Adrenal gland (tissue), 12 donors: ENCODE measurements around the gene ZFP36L1. TPM values are rescaled to one million over a fixed set of nuclear protein-coding genes. Genes with fewer than 3 reads are reported as not detected.
A peak's percentile ranks its signal among the peaks of the same experiment; 100 is the strongest.

Source experiments
- DNase-seq, 7 donors: peaks; one replicate each; pipeline ENCODE4 v3.0.0-alpha.2; 2019 to 2020
- H3K27ac ChIP-seq, 5 donors: fragments of 200-600 bp; sonication (generic) in 4 of 5; 1 replicate in 3 of 5; 2 replicates in 2 of 5; pipeline versions ENCODE4 v1.5.1 to v1.8.0; 2016 to 2020; ENCODE audit warnings: mild to moderate bottlenecking in 1 of 5
- H3K27me3 ChIP-seq: fragments of 200-600 bp; 2 replicates; pipeline ENCODE4 v1.8.0; 2021
- H3K36me3 ChIP-seq, 2 donors: fragments of 200-600 bp; replicated peaks in 1 of 2; 1 replicate in 1 of 2; 2 replicates in 1 of 2; pipeline versions ENCODE4 v1.5.1 to v1.8.0; 2018 to 2022
- H3K4me1 ChIP-seq, 2 donors: fragments of 200-600 bp; replicated peaks in 1 of 2; 1 replicate in 1 of 2; 2 replicates in 1 of 2; pipeline versions ENCODE4 v1.5.1 to v1.8.0; 2018 to 2021
- H3K4me3 ChIP-seq, 4 donors: fragments of 200-600 bp; sonication (generic) in 3 of 4; one replicate each; pipeline ENCODE4 v1.5.1; 2016 to 2018
- H3K9me3 ChIP-seq, 3 donors: fragments of 200-600 bp; sonication (generic) in 1 of 3; replicated peaks in 1 of 3; 1 replicate in 2 of 3; 2 replicates in 1 of 3; pipeline versions ENCODE4 v1.5.1 to v1.8.0; 2016 to 2021
- POLR2A ChIP-seq, 2 donors: fragments of 450-650 bp; IDR thresholded peaks; one replicate each; pipeline ENCODE4 v1.6.1; 2017; ENCODE audit warnings: antibody characterized with exemption in 2 of 2, mild to moderate bottlenecking in 2 of 2, moderate library complexity in 1 of 2
- WGBS, 4 donors: extraction: QIAGEN DNeasy Blood & Tissue Kit in 2 of 4; methylation state at CpG; one replicate each; pipeline versions ENCODE4 v1.1.5 to v1.1.7; 2013 to 2017; 5-methylcytosine and 5-hydroxymethylcytosine counted together
- intact Hi-C, 2 donors: fragments of 100-400 bp; cut with DNase I; formaldehyde crosslinking; loops; one replicate each; pipeline versions ENCODE4 v1.14.1 to v1.15.0; 2022 to 2023
- polyA plus RNA-seq, 3 donors: library from polyadenylated mRNA; stranded (reverse); fragments of 200-250 nt in 2 of 3; fragments of 350-450 nt in 1 of 3; fragmentation: Illumina TruSeq in 1 of 3; extraction: RNeasy Lipid Tissue Mini Kit (QIAGEN cat#74804) in 1 of 3; gene quantifications; one replicate each; pipeline ENCODE4 v1.2.3, GENCODE V29; 2013 to 2014
- total RNA-seq, 9 donors: library from RNA; depleted of rRNA in 4 of 9; stranded (reverse); fragments of >200 nt in 4 of 9; fragments of 120-200 nt in 1 of 9; fragmentation: NEBNext Ultra II Directional in 1 of 9; extraction: Animal tissue kit (Norgen Biotek cat#: 25700) in 1 of 9; gene quantifications; one replicate each; pipeline versions ENCODE4 v1.1.0 to v1.2.4, GENCODE V29; 2013 to 2023
- TF ChIP-seq, protein P1 (sequence below), 6 experiments: fragments of 450-650 bp in 4 of 6; fragments of 200-600 bp in 2 of 6; sonication (generic) in 1 of 6; IDR thresholded peaks; 1 replicate in 5 of 6; 2 replicates in 1 of 6; pipeline versions ENCODE4 v1.5.1 to v1.8.0; 2016 to 2021; ENCODE audit warnings: antibody characterized with exemption in 6 of 6, mild to moderate bottlenecking in 2 of 6, moderate library complexity in 1 of 6
- donor health status: healthy with polysubstance abuse.
- donor health status: Bipolar disorder and iron deficiency.
- donor health status: DM: yes; HTN: yes; CAD: no.
- donor health status: DM: no; HTN: no; CAD: no.
- donor health status: DM: no; HTN: no; CAD: no.
- donor health status: DM: yes; HTN: yes; CAD: no.

Gene ZFP36L1
- total and polyA plus RNA-seq, 12 donors, result 25.5 to 332 (median 133) TPM

DNA sequence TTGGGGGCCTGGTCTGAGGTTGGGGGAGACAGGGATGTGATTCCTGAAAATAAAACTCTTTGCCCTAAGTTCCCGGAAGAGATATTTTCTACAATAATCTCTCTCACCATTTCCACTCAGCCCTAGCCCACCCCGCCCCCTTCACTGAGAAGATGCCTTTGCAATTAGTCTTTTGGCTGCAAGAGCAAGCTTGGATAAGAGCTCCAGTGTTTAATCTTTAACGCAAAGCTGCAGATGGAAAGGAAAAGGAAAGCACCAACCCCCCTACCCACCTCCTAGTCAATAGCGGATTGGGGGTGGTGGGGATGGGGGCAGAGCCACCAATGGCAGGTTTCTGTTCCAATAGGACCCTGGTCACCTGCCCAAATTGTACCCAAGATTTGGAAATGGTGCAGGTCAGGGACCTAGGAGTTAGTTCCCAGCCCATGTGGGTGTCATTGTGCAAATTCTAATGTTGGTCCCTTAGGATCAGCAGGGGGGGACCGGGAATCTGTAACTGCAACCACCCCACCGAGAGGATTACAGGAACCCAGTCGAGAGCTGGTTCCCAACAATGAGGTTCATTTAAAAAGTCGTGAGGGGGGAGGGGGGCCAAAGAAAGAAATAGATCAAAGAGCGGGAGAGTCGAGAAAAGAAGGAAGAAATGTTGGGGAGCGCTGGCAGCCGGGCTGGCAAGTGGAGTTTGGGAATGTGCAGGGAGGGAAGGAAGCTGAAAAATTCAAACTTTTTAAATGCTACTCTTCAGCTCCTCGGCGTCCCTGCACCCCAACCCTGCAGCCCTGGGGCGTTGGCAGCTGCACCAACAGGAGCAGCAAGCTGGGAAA, 1.6 kb downstream of the ZFP36L1 start:
- 1 to 3% (median 1%) methylated on average over 15 of the region's 15 CpGs for WGBS, 4 donors
- Histone ChIP-seq H3K27me3 (no peaks in the 10 kb centered on the region), H3K9me3 (no peaks in the 10 kb centered on the region), H3K4me1 (peaks cover 13 to 45% of the 10 kb centered on the region in 2 donors), H3K27ac (peak overlapping the region; percentile 46 to 100 (median 100)), H3K36me3 (peaks cover 0 to 35% of the 10 kb centered on the region in 2 donors), H3K4me3 (peak overlapping the region; percentile 46 to 92 (median 68))
- TF ChIP-seq POLR2A (IDR thresholded peaks at IDR 0.05), result no peak
- TF ChIP-seq, protein P1, sequence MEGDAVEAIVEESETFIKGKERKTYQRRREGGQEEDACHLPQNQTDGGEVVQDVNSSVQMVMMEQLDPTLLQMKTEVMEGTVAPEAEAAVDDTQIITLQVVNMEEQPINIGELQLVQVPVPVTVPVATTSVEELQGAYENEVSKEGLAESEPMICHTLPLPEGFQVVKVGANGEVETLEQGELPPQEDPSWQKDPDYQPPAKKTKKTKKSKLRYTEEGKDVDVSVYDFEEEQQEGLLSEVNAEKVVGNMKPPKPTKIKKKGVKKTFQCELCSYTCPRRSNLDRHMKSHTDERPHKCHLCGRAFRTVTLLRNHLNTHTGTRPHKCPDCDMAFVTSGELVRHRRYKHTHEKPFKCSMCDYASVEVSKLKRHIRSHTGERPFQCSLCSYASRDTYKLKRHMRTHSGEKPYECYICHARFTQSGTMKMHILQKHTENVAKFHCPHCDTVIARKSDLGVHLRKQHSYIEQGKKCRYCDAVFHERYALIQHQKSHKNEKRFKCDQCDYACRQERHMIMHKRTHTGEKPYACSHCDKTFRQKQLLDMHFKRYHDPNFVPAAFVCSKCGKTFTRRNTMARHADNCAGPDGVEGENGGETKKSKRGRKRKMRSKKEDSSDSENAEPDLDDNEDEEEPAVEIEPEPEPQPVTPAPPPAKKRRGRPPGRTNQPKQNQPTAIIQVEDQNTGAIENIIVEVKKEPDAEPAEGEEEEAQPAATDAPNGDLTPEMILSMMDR (IDR thresholded peaks at IDR 0.05), result no peak
- DNase-seq, result peak in 6 of 7 donors; percentile 29 to 63 (median 42)
- intact Hi-C loops, result no loop called here

DNA sequence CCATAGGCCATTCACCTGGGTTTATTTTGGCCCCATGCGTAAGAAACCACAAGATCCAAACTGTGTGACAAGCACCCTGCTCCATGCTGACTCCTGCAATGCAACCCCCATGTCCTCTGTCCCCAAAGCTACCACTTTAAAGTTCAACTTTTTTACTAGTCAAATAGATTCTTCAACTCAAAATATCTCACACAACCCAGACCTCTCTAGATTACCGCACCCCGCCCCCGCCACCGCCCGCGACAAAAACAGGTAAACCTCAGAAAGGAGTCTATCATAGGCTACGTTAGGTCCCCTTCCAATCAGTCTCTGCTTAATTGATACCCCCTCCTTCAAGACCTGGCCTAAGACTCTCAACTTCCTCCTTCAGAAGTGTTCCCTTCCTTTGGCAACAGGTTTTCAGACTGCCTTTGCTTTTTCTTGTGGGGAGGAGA, 2.2 kb downstream of the ZFP36L1 start:
- H3K27ac ChIP-seq, result peak overlapping the region; percentile 11 to 100 (median 82)
- H3K36me3 ChIP-seq, result peaks cover 0 to 35% of the 10 kb centered on the region in 2 donors
- intact Hi-C loops, result no loop called here
- peaks cover 13 to 43% of the 10 kb centered on the region in 2 donors for H3K4me1 ChIP-seq
- peak overlapping the region; percentile 46 to 92 (median 68) for H3K4me3 ChIP-seq
- DNase-seq, result peak in 4 of 7 donors; percentile 18 to 51 (median 30)
- WGBS, 4 donors, result 10 to 14% (median 11%) methylated on average over 8 of the region's 8 CpGs
- no peaks in the 10 kb centered on the region for H3K27me3 ChIP-seq
- TF ChIP-seq POLR2A (IDR thresholded peaks at IDR 0.05), result peak in 1 of 2 donors; percentile 18
- TF ChIP-seq, protein P1 (IDR thresholded peaks at IDR 0.05), result no peak
- no peaks in the 10 kb centered on the region for H3K9me3 ChIP-seq

DNA sequence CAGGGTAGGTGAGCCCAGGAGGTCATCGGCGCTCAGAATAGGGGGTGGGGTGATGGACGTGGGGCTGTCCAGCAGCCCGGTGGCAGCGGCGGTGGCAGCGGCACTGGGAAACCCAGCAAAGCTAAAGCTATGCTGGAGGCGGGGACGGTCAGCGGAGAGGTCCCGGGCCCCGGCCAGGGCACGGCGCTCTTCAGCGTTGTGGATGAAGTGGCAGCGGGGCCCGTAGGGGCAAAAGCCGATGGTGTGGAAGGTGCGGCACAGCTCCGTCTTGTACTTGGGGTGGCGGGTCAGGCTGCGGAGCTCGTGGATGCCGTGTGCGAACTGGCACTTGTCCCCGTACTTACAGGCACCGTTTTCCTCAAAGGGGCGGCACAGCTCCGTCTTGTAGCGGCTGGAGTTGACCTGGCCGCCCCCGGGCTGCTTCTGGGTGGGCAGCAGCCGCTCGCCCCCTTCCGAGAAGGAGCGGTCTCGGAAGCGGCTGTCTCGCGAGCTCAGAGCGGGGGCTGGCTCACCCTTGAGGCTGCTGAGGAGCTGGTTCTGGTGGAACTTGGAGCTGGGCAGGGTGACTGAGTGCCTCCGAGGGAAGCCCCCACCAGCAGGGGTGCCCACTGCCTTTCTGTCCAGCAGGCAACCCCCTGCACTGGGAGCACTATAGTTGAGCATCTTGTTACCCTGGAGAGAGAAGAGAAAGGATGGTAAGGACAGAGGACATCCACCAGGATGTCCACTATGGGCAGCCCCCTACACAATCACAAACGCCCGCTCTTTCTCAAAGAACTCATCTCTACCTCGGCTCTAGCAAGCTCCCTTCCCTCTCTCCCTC, 2.8 kb downstream of the ZFP36L1 start:
- WGBS, 4 donors, result 16 to 29% (median 18%) methylated on average over 13 to 45 of the region's 45 CpGs
- peak; percentile 31 to 60 (median 36) for DNase-seq
- H3K4me1 ChIP-seq, result peaks cover 13 to 43% of the 10 kb centered on the region in 2 donors

More for the DNA sequence above, 2.8 kb downstream of the ZFP36L1 start:
- intact Hi-C loops, result loop anchor here (5.0 to 10.0 kb wide), 3 partner anchors 108 to 395 kb away; no protein-coding TSS in a partner anchor
- TF ChIP-seq POLR2A (IDR thresholded peaks at IDR 0.05), result peak in 1 of 2 donors; percentile 20
- TF ChIP-seq, protein P1 (IDR thresholded peaks at IDR 0.05), result no peak
- Histone ChIP-seq H3K4me3 (peak overlapping the region; percentile 46 to 92 (median 68)), H3K27ac (peak overlapping the region; percentile 11 to 100 (median 82)), H3K27me3 (no peaks in the 10 kb centered on the region), H3K9me3 (no peaks in the 10 kb centered on the region), H3K36me3 (peaks cover 0 to 35% of the 10 kb centered on the region in 2 donors)
